HL-60/S4 treated with retinoic acid at 250 ng/mL for 4 days and 3 days (cell line): ENCODE measurements around the gene NTF3.

Source experiments
- in situ Hi-C: fragments of 300-500 bp; cut with MboI; formaldehyde crosslinking; loops from 2 replicates; pipeline ENCODE4 v1.7.0; 2022; ENCODE audit warnings: low sequenced_read_pairs

Gene NTF3

DNA sequence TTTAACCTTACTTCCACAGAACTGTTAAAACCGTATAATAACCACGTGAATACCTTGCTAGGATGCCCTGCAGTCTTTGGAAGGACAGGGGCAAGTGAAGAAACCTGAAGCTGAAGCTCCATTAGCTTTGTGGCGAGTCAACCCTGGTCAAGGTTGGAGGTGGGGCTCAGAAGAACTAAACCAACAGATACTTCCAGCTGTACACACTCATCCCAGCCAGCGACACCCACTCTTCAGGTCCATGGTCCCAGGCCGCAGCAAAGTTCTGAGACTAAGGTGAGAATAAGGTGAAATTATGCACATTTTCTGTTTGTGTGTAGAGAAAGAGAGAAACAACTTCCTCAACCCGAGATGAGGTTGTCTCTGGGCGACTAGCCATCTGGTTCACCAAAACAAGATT is 77.6 kb downstream of the NTF3 start:
- in situ Hi-C loops, result no loop called here

DNA sequence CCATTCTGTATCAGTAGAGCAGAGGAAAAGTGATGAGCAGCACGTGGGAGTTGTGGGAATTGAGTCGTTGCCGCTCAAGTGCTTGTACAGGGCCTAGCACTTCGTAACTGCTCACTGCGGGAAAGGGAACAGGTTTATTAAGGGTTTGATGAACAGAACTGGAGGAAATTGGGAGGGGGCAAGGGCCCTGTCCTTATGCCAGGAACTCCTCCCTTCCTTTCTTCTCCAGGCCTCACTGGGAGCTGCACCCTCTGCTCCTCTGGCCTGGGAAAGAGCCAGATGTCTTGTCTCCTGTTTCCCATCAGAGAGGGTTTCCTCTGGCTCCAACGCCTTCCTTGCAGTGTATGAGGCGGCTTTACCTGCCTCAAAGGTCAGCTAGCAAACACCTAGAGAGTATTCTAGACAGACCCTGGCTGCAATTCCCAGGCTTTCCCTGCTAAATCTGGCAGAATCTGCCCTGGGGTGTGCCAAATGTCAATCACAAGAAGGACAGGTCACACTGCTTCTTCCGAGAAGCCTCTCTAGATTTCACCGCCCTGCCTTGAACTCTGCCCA is 78.4 kb downstream of the NTF3 start:
- in situ Hi-C loops, result no loop called here

DNA sequence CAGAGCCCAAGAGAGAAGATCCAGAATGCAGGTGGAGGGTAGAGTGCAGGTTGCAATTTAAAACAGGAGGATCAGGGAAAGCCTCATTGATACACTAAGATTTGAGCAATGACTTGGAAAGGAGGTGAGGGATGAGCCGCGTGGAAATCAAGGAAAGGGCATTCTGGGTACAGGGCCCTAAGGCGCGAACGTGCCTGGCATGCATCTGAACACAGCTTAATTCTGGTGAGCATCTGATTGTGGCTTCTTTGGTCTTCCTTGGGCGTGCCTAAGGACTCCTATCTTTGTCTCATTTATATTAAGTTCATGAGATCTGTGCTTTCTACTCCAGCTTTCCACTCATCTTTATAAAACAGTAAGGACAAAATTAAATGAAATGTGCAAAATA is 79.3 kb downstream of the NTF3 start:
- in situ Hi-C loops, result no loop called here

DNA sequence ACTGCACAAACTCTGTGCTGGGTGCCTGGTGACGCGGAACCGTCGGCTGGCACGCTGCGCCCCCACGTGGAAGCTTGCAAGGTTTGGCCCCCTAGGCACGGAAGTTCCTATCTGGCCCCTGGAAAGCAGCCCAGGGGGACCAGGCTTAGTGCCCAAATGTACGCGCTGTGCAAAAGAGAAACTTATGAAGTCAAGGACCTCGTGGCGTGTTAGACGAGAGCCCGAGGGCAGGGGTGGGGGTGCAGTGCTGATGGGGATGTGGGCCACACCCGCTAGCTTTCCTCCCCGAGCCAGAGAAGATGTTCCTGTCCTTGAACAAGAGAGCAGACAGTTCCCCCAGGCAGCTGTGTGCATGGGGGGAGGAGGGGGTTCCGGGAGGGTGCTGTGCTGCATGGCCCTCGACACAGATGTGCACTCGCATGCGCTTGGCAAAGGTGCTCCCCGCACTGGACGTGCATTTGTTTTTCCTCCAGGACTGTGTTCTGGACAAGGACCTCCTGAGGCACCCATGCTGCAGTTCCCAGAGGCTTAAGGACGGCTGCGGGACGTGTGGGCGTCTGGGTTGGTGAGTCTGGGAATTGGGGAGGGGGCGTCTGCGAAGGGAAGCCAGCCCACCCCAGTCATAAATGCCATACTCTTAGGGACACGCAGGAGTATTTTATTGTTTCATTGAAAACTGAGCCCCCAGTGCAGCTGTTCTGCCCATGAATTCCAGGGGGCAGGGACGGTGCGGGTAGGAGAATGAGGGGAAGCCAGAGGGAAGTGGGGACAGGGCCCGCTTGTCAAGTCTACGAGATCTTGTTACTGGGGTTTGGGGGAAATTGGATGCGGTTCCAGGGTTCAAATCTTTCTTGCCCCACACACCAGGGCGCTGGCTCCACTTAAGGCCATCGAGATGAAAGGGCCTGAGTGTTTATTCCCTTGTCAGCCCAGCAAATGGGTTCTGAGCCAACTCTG is 80.0 kb downstream of the NTF3 start:
- in situ Hi-C loops, result no loop called here

DNA sequence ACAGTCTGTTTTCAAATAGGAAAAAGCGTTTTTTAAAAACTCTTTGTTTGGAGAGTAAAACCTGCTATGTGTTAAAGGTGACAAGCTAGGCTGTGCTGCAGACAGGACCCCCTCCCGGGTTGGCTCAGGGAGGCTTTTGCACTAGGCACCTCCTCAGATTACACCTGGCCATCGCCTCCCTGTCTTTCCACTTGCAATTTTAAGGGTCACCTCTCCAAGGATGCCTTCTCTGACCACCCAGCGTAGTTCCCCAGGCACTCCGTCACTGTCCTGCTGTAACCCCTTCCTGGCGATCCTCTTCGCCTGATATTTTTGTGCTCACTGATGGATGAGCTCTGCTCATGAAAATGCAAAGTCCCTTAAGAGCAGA is 80.7 kb downstream of the NTF3 start:
- in situ Hi-C loops, result no loop called here

DNA sequence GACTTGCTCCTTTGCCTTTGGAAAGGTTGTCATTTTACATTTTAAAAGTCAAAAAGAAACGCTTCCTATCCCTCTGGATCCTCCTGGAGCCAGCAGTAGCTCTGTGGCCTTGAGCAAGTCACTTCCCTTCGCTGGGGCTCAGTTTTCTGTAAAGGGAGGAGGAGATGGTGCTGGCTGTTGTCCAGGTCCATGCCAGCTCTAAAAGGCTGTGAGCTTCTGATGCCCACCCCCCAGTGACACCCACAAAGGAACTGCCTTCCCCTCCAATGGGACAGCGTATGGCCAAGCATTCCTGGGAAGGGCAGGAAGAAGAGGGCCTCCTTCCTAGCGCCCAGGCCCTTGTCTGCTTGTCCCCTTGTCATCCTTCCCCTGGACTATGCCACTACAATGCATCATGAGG is 81.5 kb downstream of the NTF3 start:
- in situ Hi-C loops, result no loop called here

DNA sequence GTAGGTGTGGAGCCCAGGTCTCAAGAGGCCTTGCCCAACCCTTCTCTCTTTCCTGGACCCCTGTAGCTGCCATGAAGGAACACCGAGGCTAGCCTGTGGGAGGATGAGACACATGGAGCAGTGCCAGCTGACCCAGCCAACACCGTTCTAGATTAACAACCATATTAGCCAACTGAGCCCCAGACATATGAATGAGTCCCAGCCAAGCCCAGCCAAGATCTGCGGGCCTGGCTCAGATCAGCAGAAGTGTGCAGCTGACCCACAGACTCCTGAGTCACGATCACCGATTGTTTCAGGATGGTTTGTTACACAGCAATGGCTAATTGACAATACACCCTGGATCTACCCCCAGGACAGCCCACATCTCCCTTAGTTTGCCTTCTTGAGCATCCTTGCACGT is 82.1 kb downstream of the NTF3 start:
- in situ Hi-C loops, result no loop called here

DNA sequence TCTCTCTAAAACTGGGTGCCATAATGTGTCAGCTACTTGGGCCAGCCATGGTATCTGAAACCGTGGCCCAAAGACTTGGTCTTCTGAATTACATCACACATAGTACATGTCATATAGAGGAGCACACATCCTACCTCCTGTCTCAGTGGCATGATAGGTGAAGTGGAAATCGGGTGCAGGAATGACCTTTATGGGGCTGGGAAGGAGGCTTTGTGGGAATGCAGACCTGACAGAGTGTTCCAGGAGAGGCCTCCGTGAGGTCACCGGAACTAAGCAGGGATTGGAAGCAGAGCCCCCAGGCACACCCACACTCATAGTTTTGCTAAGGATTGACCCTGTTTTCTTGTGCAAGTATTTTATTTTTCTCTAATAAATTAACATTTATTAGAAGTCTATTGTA is 82.6 kb downstream of the NTF3 start:
- in situ Hi-C loops, result no loop called here

DNA sequence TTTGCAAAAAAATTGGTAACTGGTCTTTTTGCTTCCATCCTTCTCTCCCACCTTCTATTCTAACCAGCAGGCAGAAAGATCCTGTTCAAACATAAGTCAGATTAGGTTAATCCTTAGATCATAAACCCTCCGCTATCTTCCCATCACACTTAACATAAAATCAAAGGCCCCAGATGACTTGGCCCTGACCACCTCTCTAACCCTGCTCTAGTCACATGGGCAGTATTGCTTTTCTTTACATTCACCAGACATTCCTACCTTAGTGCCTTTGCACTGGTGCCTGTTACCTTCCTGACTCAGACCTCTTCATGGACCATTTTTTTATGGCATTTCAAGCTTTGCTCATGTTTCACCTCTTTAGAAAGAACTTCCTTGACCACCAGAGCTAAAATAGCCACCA is 83.5 kb downstream of the NTF3 start:
- in situ Hi-C loops, result no loop called here

DNA sequence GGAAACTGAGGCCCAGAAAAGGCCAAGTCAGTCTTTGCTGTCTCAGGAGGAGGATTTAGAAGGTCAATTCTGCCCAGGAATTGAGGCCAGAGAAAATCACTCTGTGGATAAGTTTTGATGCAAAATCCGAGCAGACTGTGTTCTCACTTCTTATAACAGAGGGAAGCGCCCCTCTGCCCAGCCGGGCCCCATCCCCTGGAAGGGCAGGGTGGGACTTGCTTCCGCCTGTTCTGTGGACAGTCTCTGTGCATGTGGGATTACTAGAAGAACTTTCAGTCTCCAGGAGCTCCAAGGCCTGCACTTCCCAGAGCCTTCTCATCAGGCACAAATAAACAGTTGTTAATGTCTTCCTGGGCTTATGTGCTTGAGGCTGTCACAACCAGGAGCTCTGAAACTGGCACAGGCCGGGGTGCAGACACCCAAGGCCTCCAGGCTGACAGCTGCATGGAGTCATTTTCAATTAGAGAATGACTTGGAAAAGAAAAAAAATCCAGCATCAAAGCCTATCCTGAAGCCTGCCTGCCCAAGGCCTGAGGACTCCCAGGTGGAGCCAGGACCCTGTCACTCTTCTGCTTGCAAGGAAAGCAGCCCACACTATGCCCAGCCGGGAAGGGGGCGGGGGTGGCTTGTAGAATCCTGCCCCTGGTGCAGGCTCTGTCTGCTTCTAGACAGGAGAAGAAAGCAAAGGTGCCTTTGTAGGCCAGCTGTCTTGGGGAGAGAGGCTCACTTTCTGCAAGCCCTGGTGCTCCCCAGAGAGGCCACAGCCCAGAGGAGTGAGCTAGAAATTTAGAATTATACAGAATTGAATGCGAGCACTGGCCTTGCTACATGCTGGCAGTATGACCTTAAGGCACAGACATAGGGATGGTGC is 84.7 kb downstream of the NTF3 start:
- in situ Hi-C loops, result no loop called here

DNA sequence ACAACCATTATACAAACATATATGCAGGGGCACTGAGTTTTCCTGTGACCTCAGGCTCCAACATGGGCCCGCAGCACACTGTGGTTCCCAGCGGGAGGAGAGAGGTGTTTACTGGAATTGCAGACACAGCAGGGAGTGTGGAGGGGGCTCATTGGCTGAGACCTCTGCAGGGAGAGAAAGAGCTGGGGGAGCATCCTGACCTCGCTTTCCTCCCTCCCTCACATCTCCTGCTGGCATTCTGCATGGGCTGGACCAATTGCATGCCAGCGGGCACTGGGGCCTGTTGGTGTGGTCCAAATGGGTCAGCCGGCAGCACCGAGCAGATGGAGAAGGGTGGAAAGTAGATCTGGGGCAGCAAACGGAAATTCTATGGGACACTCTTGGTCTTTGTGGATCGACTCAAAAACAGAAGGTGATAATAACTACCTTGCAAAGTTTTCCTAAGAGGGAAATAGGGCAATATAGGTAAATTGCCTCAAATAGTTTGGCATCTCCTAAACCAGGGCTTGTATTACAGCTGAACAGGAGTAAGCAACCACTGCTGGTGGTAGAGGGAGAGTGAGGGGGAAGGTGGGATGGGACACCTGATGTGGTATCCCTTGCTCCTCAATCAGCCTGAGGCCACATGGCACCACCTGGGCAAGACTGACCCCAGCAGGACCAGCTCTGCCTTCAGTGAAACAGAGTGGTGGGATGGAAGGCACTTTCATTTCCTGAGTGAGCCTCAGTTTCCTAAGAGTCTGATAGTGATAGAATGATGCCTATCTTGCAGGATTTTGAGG is 86.9 kb downstream of the NTF3 start:
- in situ Hi-C loops, result no loop called here

DNA sequence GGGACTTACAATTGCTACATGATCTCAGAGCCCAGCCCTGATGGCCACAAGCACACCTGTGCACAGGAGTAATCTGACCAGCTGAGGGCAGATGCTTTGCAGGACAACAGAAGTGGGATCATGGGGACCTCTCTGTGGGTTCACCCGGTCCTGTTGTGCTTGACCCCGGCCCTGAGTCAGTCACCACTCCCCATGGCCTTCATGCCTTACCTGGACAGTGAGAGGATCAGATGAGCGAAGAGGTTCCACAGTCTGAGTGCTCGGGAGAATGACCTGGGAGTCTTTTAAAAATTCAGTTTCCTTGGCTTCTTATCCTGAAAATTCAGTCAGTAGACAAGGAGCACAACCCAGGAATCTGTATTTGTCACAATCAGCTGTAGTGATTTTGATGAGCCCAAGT is 88.1 kb downstream of the NTF3 start:
- in situ Hi-C loops, result no loop called here

DNA sequence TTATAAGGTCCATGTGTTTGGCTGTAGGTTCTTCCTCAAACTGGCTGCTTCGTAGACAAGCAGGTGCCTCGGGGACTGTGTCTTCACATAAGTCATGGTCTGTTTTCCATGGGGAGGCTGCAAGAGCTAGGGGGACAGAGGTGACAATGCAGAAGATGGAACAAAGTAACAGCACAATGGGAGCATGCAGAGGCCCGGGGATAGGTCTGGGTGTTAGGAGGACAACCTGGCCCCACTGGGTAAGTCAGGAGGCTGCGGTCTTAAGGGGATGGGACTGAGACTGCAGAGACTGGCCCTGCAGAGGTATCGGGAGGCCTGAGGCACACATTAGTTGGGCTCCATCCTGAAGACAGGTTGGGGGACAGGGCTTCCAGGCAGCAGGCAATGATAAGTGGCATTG is 88.9 kb downstream of the NTF3 start:
- in situ Hi-C loops, result no loop called here

DNA sequence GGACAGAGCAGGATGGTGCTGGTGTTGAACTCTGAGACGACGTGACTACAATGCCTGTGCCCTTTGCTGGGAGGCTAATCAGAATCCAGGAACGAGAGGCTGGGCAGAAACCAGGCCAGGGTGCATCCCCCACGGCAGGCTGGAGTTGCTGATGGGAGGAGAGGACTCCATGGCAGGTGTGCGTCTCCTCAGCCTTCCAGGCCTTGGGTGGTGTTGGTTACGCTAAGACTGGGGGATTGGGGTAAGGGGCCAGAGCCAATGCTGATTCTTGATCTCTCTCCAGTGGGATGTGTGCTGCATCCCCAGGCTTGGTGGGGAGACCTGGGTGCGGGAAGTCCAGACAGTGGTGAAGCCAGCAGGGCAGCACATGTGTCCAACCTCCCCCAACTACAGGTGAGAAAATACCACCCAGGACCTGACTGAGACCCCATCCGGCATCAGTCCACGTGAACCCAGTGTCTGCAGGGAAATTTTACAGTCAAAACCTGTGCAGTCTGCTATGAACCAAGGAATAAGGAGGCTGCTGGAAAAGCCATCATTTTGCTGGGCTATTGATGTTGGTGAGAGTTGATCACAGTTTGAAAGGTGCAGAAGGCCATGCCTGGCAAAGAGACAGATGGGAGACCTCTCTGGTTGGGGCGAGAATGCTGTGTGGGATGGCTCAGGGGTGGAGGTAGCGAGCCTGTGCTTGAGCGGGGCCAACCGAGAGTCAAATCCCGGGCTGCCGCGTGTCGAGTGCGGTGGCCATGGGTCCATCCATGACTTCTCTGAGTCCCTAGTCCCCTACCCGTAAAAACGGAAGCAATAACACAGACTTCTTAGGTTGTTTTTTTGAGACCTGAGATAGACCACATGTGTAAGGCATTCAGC is 89.8 kb downstream of the NTF3 start:
- in situ Hi-C loops, result no loop called here

DNA sequence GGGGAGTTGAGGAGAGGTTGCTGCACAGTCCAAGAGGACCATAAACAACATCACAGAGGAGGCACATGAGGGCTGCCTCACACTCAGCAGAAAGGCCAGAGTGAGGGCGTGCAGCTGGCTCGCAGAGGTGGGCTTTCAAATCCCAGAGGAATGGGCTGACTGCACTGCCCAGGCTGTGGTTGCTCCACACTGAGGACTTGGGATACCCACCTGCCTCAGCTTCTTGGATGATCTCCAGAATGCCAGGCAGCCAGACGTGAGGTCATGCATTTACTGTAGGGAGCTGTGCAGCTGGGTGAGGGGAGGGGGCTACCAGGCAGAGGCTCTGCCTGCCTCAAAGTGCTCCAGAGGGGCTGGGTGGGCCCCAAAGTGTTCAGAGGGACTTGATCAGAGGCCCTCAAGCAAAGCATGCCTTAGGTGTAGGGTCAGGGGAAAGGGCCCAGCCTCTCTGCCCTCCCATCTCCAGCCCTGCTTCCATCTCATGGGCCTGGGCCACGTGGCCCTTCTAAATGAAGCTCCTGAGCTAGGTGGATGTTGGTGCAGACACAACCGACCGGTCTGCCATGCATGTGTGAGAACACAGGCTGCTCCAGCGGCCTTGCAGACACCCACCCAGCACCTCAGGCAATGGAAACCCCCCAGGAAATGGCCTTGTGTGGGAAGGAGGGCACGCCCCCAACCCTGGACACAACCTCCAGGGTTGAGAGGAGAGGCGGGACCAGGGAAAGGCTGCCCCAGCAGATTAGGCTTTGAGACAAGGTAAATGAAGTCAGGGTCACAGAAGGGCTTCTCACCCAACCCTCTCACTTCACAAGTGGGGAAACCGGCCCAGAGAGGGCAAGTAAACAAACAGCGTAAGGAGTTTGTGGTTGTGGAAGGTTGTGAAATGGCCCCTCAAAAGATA is 90.8 kb downstream of the NTF3 start:
- in situ Hi-C loops, result no loop called here

DNA sequence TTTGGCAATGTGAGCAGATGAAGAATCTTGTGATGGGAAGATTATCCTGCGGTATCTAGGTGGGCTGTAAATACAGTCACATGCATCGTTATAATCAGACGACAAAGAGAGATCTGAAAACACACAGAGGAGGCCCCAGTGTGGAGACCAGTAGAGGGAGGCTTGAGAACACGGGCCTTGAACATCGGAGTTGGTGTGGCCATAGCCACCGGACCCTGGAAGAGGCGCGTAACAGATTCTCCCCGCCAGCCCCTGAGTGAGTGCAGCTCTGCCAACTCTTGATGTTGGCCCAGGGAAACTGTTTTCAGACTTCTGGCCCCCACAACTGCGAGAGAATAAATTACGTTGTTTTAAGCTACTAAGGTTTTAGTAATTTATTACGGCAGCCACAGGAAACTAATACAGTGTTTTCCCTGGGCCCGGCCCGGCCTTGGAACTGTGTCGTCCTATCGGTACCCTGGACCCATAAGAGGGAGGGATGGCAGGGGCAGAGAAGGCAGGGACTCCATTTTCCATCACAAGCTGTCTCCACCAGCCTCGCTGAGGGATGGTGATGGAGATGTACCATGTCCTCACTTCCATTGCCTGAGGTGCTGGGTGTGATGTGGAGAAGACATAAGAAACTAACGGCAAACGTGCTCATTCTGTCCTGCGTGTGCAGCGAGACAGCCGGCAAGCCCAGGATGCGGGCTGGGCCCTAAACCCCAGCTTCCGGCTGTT is 91.6 kb downstream of the NTF3 start:
- in situ Hi-C loops, result no loop called here

DNA sequence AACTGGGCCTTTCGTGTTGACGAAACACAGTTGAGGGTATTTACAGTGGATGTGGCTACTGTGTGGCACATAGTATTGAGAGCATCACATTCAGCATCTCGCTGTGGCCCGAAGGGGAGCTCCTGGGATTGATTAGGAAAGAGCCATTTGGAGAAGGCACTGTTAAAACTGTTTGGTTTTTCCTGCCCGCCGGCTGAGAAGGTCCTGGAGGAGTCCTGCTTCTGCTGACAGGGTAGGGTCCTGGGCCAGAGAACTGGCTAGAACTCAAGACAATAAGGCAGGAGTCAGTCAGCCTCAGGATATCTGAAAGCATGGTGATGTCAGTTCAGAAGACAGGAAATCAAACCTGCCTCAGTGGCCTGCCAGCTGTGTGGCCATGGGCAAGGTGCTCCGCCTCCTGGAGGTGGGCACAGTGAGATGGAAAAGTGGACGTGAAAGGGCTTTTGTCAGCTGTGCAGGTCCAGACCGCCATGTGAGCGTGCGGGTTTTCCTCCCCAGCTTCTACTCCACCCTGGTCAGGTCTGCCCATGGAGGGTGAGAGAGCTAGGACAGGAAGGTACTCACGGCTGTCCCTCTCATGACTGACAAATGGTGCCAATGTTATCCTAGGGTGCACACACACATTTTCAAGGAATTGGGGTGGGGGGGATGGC is 92.3 kb downstream of the NTF3 start:
- in situ Hi-C loops, result no loop called here
